HUDEP-2 (cell line): ENCODE measurements around the gene EDIL3.
"Not testable (repeated sequence)": the region's sequence is repeated elsewhere in the genome, so short reads cannot be mapped to it uniquely, and the experiment has no call there.

ENCODE experiments used
- DNase-seq, 76 experiments: peaks; one replicate each; lab custom pipeline; 2025; ENCODE audit not compliant: unreplicated experiment in 76 of 76; lab: John Stamatoyannopoulos, UW

Gene EDIL3

DNA sequence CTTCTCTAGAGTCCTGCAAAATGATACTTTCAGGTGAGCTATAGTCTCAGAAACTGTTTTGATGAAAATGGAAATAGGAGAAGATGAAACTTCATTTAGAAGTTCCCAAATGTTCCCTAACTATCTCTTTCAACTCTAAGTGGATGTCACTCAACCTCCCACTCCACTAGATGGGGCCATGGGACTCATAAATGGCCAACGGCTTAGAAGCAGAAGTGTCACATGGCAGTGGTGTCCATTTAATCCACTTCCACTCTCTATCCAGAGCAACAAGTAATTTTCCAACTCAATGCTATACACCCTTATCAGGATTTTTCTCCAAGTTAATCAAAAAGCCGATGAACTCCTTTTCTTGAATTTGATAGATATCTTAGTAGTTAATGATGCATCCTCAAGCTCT is 295.7 kb downstream of the EDIL3 start:
- peak in 2 of 76 experiments; percentile 0 to 2 for DNase-seq

DNA sequence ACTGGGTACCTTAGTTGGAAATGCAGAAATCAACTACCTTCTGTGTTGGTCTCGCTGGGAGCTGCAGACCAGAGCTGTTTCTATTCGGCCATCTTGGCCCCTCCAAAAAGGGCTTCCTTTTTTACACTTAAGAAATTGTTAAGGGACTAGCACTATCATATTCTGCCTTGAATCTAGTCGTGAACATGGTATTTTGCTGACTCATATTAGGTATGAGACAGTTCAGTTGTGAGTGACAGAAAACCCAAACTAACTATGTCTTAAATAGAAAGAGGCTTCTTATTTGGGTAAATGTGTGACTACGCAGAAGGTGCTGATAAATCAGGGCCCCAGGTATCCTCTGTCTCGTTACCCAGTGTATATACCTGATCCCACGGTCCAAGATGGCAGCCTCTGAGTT is 298.2 kb downstream of the EDIL3 start:
- no peak for DNase-seq

- DNase-seq = peak in 6 of 76 experiments; percentile 2 to 41 (median 20)
Measured at GRCh38 chr5:84085387-84086041, 299.2 kb downstream of the EDIL3 start.

DNA sequence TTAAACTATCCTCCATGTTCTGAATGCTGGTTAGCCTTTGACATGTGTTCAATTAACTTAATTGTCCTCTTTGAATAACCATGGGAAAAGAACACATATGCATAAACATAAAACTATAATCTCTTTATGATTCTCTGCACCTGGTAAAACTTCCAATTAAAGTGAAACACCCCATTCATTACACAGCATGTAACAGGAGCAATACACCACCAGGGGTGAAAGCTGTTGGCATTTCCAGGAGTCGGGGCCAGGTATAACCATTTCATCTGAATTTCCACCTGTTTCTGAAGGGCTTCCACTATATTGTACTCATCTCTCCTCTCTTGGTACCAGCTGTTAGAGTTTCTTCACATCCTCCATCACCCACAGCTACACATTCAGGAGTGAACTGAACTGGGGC is 303.8 kb downstream of the EDIL3 start:
- DNase-seq = no peak

DNA sequence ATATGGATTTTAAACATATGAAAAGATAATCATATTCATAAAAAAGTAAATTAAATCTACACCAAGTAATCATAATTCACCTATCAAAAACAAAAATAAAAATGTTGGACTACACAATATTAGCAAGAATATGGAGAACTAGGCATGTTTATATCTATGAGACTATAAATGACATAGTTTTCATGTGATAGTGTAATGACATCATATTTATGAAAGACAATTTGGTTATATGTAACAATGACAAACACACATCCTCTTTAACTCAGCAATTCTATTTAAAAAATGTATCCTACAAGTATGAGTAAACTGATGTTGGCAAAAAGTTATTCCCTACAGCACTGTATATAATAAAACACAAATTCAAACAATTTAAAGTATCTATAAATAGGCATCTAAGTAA is 312.3 kb downstream of the EDIL3 start:
- no peak for DNase-seq

- DNase-seq = no peak
Measured at GRCh38 chr5:84069608-84070179, 315.0 kb downstream of the EDIL3 start.

GRCh38 chr5:84063041-84063440 is 321.6 kb downstream of the EDIL3 start:
- no peak for DNase-seq

GRCh38 chr5:84059672-84060071 is 325.0 kb downstream of the EDIL3 start:
- DNase-seq = no peak

DNA sequence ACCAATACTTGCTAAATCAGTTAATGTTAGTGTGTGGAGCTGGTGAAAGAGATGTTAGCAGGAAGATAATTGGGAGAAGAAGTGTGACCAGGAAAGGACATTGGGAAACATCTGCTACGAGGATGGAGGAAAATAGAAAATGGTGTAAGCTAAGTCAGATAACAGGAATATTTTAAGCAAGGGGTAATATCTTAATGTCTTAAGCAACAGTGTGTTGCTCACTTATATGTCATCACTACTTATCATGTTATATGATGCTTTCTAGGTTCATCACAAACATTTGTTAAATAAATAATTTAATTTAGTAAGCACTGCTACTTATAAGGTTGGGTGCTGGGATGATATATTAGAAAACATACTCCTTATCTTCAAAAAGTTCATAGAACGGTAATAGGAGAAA is 326.1 kb downstream of the EDIL3 start:
- no peak for DNase-seq

DNA sequence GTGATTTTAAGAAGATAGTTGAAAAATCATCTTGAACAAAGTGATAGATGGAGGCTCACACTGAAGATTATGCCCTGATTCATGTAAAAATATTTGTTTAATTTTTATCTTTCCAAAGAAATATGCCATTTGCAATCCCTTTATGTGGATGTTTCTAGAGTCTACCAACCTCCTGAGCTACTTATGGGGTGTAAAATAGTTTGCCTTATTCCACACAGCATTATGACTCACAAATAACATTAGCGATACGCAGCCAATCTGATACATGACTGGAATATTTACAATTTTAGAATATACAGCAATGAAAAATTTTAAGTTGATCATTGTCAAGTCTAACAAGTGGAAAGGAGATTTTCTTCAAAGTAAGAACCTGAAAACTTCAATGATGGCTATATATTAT is 327.5 kb downstream of the EDIL3 start:
- no peak for DNase-seq

DNA sequence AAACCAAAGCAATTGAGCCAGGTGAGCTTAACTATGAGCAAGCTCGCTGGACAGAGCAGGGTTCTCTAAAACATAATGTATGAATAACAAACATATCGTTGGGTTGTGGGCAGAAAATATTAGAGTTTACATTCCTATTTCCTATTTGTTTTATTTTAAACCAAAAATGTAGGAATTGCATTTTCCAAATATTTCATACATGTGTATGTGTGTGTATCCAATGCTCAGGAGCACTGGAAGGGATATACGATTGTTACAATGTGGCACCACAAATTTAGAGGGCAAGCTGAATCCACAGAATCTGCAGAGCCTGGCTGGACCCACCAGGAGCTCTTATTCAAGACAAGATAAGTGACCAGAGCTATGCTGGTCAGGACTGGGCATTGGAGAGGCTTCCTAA is 338.7 kb downstream of the EDIL3 start:
- DNase-seq = no peak

GRCh38 chr5:84036842-84037241 is 347.8 kb downstream of the EDIL3 start:
- no peak for DNase-seq

DNA sequence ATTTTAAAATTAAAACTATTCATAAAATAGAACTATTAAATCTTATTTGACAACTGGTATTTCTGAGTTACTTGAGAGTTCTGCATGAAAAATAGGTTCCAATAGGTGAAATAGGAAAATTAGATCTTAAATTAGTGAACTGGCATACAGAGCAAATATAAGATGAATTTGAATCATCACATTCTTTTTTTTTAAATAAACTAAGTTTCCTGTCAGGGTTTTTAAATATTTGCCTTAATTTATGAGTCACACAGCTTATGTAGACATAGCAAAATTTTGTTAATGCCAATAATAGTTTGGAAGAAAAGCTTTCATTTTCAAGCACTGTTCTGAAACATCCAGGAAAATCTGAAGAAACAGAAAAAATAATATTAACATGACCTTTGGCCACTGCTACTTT is 352.4 kb downstream of the EDIL3 start:
- DNase-seq = no peak

DNA sequence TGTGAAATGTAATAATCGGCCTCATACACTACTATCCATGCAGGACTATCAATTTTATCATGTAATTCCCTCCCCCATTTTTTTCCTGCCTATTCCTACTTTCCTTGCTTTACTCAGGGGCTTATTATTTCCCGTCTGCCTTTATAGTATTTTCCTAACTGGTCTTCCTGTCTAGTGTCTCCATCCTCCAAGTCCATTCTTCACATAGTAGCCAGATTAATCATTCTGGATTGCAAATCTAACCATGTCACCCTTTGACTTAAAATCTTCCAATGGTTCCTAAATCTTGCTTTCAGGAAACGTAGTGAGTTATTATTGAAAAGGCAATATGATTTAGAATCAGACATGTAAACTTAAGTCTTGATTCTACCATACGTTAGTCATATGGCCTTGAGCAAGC is 356.6 kb downstream of the EDIL3 start:
- no peak for DNase-seq

- DNase-seq = not testable (repeated sequence)
Measured at GRCh38 chr5:84018521-84018920, 366.2 kb downstream of the EDIL3 start.

DNA sequence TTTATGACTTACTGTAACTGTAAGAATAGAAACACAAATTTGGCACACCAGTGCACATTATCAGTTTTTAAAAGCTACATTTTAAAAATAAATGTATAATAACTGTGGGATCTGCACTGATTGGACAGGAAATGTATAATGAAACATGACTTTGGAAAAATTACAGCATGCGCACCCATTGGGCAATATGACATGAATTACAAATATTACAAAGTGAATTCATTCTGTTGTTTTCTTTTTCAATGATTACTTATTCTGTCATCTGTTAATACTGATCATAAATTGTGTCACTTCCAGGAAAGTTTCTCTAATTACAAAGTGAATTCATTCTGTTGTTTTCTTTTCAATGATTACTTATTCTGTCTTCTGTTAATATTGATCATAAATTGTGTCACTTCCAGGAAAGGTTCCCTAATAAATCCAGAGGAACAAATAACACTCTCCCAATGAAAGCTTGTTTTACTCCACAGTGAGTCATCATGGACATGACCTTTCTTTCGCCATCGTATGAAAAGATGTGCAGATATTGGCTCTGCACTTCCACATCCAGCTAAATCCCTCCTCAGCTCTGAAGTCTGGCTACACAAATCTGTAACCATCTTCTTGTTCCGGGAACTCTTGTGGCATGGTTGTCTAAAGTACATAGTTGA is 367.0 kb downstream of the EDIL3 start:
- no peak for DNase-seq

- no peak for DNase-seq
Measured at GRCh38 chr5:84016085-84016484, 368.6 kb downstream of the EDIL3 start.

DNA sequence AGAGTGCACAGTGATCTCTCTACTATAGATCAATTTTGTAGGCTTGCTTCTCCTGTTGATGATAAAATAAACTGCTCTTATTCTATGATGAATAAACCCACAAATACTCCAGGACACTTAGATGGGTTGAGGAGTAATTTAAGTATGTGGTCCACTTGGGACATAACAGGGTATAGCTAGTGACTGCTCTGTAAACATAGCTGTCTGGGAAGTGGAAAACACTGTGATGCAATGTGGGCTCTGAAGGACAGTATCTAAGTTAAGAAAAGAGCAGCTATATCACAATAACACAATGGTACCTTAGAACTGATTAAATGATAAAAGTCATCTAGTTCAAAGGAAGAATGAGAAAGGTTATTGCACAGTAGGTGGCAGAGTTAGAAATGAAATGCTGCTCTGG is 369.7 kb downstream of the EDIL3 start:
- no peak for DNase-seq

DNA sequence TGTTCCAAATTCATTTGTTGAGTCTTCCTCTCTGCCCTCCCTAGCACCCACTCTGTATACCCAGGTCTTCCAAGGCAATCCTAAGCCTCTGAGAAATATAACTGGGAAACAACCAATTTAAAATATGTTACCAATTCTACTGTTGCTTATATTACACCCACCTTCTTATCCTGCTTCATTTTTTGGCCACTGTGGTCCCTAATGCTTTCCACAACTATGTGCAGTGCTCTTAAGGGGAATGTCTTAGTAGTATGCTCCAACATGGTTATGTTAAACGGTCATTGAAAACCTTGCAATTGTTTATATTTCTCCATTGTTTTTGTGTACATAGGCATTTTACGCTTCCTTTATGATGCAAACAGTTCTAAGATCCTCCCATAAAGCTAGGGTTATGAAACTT is 390.9 kb downstream of the EDIL3 start:
- DNase-seq = no peak

- no peak for DNase-seq
Measured at GRCh38 chr5:83991566-83992224, 393.0 kb downstream of the EDIL3 start.

DNA sequence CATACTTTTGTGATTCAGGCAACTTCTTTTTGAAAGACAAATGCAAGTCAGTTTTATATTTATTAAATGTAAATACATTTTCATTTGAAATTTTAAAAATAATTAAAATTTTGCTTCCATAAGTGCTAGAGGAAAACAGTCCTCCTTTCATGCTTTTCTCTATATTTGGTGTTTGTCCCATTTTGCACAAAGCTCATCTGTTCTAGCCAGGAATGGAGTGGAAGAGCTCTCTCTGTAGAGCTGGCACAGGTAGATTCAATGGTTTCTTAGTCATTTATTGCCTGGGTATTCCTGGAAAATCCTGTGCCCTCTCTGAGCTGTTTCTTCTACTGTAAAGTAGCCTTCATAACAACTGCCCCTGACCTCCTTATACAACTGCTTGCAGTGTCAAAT is 396.4 kb downstream of the EDIL3 start:
- no peak for DNase-seq
